ENCODE data around the gene ABHD16B.

Gene ABHD16B

GRCh38 chr20:63826753-63827152 is 34.5 kb upstream of the ABHD16B start:
- TF ChIP-seq POLR2AphosphoS5 (IDR thresholded peaks at IDR 0.05; ENCODE audit: low read depth, low read length) (no peak), PAX5 (IDR thresholded peaks at IDR 0.05; ENCODE audit: insufficient read depth, low read length, severe bottlenecking) (no peak), POU2F2 (IDR thresholded peaks at IDR 0.05; ENCODE audit: low read depth, low read length) (no peak), SPI1 (IDR thresholded peaks at IDR 0.05; ENCODE audit: low read depth, low read length) (no peak), TAF1 (IDR thresholded peaks at IDR 0.05; ENCODE audit: low read depth, low read length) (no peak), POLR2A (IDR thresholded peaks at IDR 0.05; ENCODE audit: low read depth, low read length) (no peak)
- no peak for DNase-seq (ENCODE audit: insufficient read length, low spot score)
- no peak for FAIRE-seq

- no peak for DNase-seq (ENCODE audit: insufficient read length, low spot score)
- FAIRE-seq, result no peak
- TF ChIP-seq POU2F2 (IDR thresholded peaks at IDR 0.05; ENCODE audit: low read depth, low read length) (no peak), POLR2AphosphoS5 (IDR thresholded peaks at IDR 0.05; ENCODE audit: low read depth, low read length) (no peak), POLR2A (IDR thresholded peaks at IDR 0.05; ENCODE audit: low read depth, low read length) (no peak), PAX5 (IDR thresholded peaks at IDR 0.05; ENCODE audit: insufficient read depth, low read length, severe bottlenecking) (no peak), SPI1 (IDR thresholded peaks at IDR 0.05; ENCODE audit: low read depth, low read length) (no peak)
Observed at GRCh38 chr20:63828124-63828523, 33.2 kb upstream of the ABHD16B start.

DNA sequence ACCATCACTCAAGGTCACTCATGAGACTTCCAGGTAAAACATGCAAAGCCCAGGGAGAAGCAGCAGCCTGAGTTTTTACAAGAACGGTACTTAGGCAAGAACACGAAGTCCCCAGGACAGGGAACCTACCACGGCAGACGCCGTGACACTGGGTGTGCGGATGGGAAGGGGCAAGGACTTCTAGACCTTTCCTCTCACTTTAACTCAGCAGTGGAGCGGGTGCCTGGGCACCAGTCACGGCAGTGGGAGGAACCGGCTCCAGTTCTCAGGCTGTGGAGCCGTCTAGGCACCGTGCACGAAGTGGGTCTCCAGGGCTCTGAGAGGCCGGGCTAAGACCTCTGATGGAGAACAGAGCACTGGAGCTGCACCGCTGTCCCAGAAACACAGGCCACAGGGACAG is 32.8 kb upstream of the ABHD16B start:
- TF ChIP-seq POLR2AphosphoS5 (IDR thresholded peaks at IDR 0.05; ENCODE audit: low read depth, low read length), result no peak
- TF ChIP-seq TAF1 (IDR thresholded peaks at IDR 0.05; ENCODE audit: low read depth, low read length), result no peak
- DNase-seq (ENCODE audit: insufficient read length, low spot score), result no peak
- FAIRE-seq, result no peak

DNA sequence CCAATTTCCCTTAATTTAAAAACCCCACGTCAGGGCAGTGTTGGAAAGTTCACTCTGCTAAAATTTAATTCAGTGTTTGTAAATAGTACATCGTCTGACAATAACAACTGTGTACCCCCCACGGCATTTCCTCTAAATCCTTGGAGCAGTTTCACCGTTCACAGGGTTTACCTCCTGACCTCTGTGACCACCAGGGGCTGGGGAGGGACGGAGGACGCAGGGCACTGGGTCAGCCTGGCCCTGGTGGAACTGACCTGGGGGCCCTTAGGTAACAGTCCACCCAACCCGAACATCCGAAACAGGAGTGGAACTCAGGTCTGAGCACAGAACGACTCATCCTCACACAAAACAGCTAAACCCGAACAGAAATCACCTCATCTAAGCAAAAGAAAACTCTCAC is 32.3 kb upstream of the ABHD16B start:
- TF ChIP-seq POU2F2 (IDR thresholded peaks at IDR 0.05; ENCODE audit: low read depth, low read length), result no peak
- no peak for TF ChIP-seq POLR2AphosphoS5 (IDR thresholded peaks at IDR 0.05; ENCODE audit: low read depth, low read length)
- no peak for TF ChIP-seq PAX5 (IDR thresholded peaks at IDR 0.05; ENCODE audit: insufficient read depth, low read length, severe bottlenecking)
- no peak for FAIRE-seq
- DNase-seq (ENCODE audit: insufficient read length, low spot score), result no peak

- TF ChIP-seq POLR2A (IDR thresholded peaks at IDR 0.05; ENCODE audit: low read depth, low read length) (no peak), SPI1 (IDR thresholded peaks at IDR 0.05; ENCODE audit: low read depth, low read length) (no peak), POU2F2 (IDR thresholded peaks at IDR 0.05; ENCODE audit: low read depth, low read length) (no peak), TAF1 (IDR thresholded peaks at IDR 0.05; ENCODE audit: low read depth, low read length) (no peak), POLR2AphosphoS5 (IDR thresholded peaks at IDR 0.05; ENCODE audit: low read depth, low read length) (no peak), PAX5 (IDR thresholded peaks at IDR 0.05; ENCODE audit: insufficient read depth, low read length, severe bottlenecking) (no peak)
- FAIRE-seq (no peak), DNase-seq (ENCODE audit: insufficient read length, low spot score) (no peak)
Observed at GRCh38 chr20:63829603-63829944, 31.7 kb upstream of the ABHD16B start.

- peak; percentile 56 for FAIRE-seq
- DNase-seq (ENCODE audit: insufficient read length, low spot score), result no peak
- no peak for TF ChIP-seq PAX5 (IDR thresholded peaks at IDR 0.05; ENCODE audit: insufficient read depth, low read length, severe bottlenecking)
- no peak for TF ChIP-seq TAF1 (IDR thresholded peaks at IDR 0.05; ENCODE audit: low read depth, low read length)
- no peak for TF ChIP-seq SPI1 (IDR thresholded peaks at IDR 0.05; ENCODE audit: low read depth, low read length)
- no peak for TF ChIP-seq POLR2AphosphoS5 (IDR thresholded peaks at IDR 0.05; ENCODE audit: low read depth, low read length)
- TF ChIP-seq POU2F2 (IDR thresholded peaks at IDR 0.05; ENCODE audit: low read depth, low read length), result no peak
- TF ChIP-seq POLR2A (IDR thresholded peaks at IDR 0.05; ENCODE audit: low read depth, low read length), result no peak
Observed at GRCh38 chr20:63829945-63830835, 31.1 kb upstream of the ABHD16B start.

DNA sequence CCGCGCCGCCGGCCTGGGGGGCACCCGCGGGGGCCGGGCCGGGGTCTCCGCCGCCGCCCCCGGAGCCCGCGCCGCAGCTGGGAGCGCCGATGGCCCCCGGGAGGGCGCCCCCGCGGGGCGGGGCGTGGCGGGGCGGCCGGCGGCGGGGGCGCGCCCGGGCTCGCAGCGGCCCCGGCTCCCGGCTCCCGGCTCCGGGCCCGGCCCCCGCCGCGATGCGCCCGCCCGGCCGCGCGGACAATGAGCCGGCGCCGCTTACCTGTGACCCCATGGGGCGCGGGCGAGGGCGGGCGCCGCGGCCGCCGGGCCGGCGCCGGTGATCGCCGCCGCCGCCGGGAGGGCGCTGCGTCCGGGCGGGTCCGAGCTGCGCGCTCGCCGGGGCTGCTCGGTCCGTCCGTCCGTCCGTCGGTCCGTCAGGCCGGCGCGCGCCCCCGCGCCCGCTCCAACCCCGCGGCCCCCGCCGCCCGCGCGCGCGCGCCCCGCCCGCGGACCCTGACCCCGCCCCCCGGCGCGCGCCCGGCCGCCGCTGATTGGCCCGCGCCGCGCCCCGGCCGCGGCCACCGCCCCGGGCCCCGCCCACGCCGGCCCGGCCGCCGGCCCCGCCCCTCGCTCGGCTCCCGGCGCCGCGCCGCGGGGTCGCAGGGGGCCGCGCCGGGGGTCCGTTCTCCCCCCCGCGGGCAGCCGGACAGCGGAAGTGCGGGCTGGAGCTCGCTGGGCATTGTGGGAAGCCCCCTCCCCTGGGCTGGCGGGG is 30.3 kb upstream of the ABHD16B start, which contains the start of gene ZBTB46:
ZBTB46 (minus strand) TSS at position 424 of the 748 bp plus-strand sequence. CDS start 40,507 bp downstream, outside the sequence.
- no peak for TF ChIP-seq PAX5 (IDR thresholded peaks at IDR 0.05; ENCODE audit: insufficient read depth, low read length, severe bottlenecking)
- no peak for TF ChIP-seq POLR2A (IDR thresholded peaks at IDR 0.05; ENCODE audit: low read depth, low read length)
- TF ChIP-seq TAF1 (IDR thresholded peaks at IDR 0.05; ENCODE audit: low read depth, low read length), result no peak
- no peak for TF ChIP-seq POU2F2 (IDR thresholded peaks at IDR 0.05; ENCODE audit: low read depth, low read length)
- TF ChIP-seq SPI1 (IDR thresholded peaks at IDR 0.05; ENCODE audit: low read depth, low read length), result no peak
- peak; percentile 95 for DNase-seq (ENCODE audit: insufficient read length, low spot score)
- no peak for FAIRE-seq

GRCh38 chr20:63831646-63831992 is 29.7 kb upstream of the ABHD16B start:
- FAIRE-seq (no peak), DNase-seq (ENCODE audit: insufficient read length, low spot score) (no peak)
- TF ChIP-seq SPI1 (IDR thresholded peaks at IDR 0.05; ENCODE audit: low read depth, low read length) (no peak), POLR2A (IDR thresholded peaks at IDR 0.05; ENCODE audit: low read depth, low read length) (no peak), POLR2AphosphoS5 (IDR thresholded peaks at IDR 0.05; ENCODE audit: low read depth, low read length) (no peak), PAX5 (IDR thresholded peaks at IDR 0.05; ENCODE audit: insufficient read depth, low read length, severe bottlenecking) (no peak), POU2F2 (IDR thresholded peaks at IDR 0.05; ENCODE audit: low read depth, low read length) (no peak), TAF1 (IDR thresholded peaks at IDR 0.05; ENCODE audit: low read depth, low read length) (no peak)

DNA sequence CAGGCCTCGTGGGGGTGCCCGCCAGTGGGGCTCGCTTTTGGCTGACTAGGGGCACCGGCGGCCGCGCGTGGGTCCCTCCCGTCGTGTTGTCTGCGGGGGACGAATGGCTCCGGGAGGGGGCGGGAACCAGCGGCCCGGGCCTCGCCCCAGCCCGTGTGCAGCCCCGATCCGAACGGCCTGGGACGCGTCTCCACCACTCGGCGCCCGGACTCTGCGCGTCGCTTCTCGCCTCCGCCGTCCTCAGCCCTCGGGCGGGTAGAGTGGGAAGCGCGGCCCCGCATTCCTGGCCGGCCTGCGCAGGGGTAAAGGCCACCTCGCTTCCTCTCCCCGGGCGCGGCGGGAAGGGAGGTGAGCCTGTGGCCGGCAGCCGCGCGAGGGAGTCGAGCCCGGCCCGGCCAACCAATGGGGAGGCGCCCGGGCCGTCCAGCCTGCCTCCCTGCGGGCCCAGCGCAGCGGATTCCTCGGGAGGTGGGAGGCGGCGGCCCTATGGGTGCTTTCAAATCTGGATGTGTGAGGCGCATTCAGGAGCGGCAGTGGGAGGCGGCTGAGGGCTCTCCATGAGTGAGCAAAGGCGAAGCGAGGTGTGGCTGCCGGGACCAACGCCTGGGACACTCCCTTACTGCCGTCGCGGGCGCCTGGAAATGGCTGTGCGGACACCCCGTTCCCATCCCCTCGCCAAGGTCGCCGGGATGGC is 29.2 kb upstream of the ABHD16B start:
- no peak for TF ChIP-seq PAX5 (IDR thresholded peaks at IDR 0.05; ENCODE audit: insufficient read depth, low read length, severe bottlenecking)
- no peak for TF ChIP-seq TAF1 (IDR thresholded peaks at IDR 0.05; ENCODE audit: low read depth, low read length)
- no peak for TF ChIP-seq POU2F2 (IDR thresholded peaks at IDR 0.05; ENCODE audit: low read depth, low read length)
- FAIRE-seq (peak; percentile 20), DNase-seq (ENCODE audit: insufficient read length, low spot score) (no peak)
